Testis (tissue), 3 donors: Measurements from ENCODE around the gene INPP5A. TPM values are rescaled to one million over a fixed set of nuclear protein-coding genes. Genes with fewer than 3 reads are reported as not detected.

Experiments used
- DNase-seq: peaks from one replicate; pipeline ENCODE4 v3.0.0-alpha.2; 2019
- H3K27ac ChIP-seq, 2 donors: fragments of 200-600 bp; sonication (generic); one replicate each; pipeline ENCODE4 v1.5.1; 2019
- H3K27me3 ChIP-seq: fragments of 200-600 bp; sonication (generic); one replicate; pipeline ENCODE4 v1.5.1; 2019
- H3K36me3 ChIP-seq: fragments of 200-600 bp; sonication (generic); one replicate; pipeline ENCODE4 v1.5.1; 2017; ENCODE audit warnings: low read depth; ENCODE audit errors: missing control alignments
- H3K4me1 ChIP-seq: fragments of 200-600 bp; sonication (generic); one replicate; pipeline ENCODE4 v1.5.1; 2019
- H3K4me3 ChIP-seq, 2 donors: fragments of 200-600 bp; sonication (generic); one replicate each; pipeline ENCODE4 v1.5.1; 2017 to 2019
- H3K9me3 ChIP-seq: fragments of 200-600 bp; sonication (generic); one replicate; pipeline ENCODE4 v1.5.1; 2017
- POLR2A ChIP-seq: fragments of 450-650 bp; IDR thresholded peaks from one replicate; pipeline ENCODE4 v1.6.1; 2017; ENCODE audit warnings: antibody characterized with exemption, mild to moderate bottlenecking, moderate library complexity
- WGBS, 2 donors: methylation state at CpG; one replicate each; pipeline ENCODE4 v1.1.5; 2018; 5-methylcytosine and 5-hydroxymethylcytosine counted together
- intact Hi-C: fragments of 100-400 bp; cut with DNase I; formaldehyde crosslinking; loops from one replicate; pipeline ENCODE4 v1.15.1; 2023; ENCODE audit warnings: low total_unique reads
- polyA plus RNA-seq: library from polyadenylated mRNA; stranded (reverse); fragments of 350-450 nt; fragmentation: Illumina TruSeq; extraction: RNeasy Lipid Tissue Mini Kit (QIAGEN cat#74804); gene quantifications from one replicate; pipeline ENCODE4 v1.2.3, GENCODE V29; 2014; ENCODE audit warnings: low read depth, low replicate concordance; ENCODE audit not compliant: insufficient read depth
- total RNA-seq, 2 donors: library from RNA; depleted of rRNA; stranded (reverse); fragments of >200 nt; gene quantifications; one replicate each; pipeline ENCODE4 v1.2.3, GENCODE V29; 2016
- TF ChIP-seq, protein P1 (sequence below), 3 experiments: fragments of 450-650 bp in 2 of 3; fragments of 200-600 bp in 1 of 3; sonication (generic) in 1 of 3; IDR thresholded peaks; one replicate each; pipeline ENCODE4 v1.5.1; 2016 to 2019; ENCODE audit warnings: antibody characterized with exemption in 3 of 3, mild to moderate bottlenecking in 2 of 3, moderate library complexity in 1 of 3

INPP5A gene
- total and polyA plus RNA-seq, 3 donors from 2014 or later = 54.1 to 103 (median 73.0) TPM

GRCh38 chr10:132803416-132804210 is 266.0 kb downstream of the INPP5A start:
- Histone ChIP-seq H3K4me1 (no peaks in the 10 kb centered on the region), H3K27ac (no peak overlapping the region), H3K9me3 (no peaks in the 10 kb centered on the region), H3K27me3 (no peaks in the 10 kb centered on the region), H3K36me3 (no peaks in the 10 kb centered on the region), H3K4me3 (no peak overlapping the region)
- DNase-seq = no peak
- WGBS, 2 donors = 90 to 93% methylated on average over 19 to 34 of the region's 34 CpGs
- intact Hi-C loops = no loop called here
- no peak for TF ChIP-seq POLR2A
- TF ChIP-seq, protein P1, sequence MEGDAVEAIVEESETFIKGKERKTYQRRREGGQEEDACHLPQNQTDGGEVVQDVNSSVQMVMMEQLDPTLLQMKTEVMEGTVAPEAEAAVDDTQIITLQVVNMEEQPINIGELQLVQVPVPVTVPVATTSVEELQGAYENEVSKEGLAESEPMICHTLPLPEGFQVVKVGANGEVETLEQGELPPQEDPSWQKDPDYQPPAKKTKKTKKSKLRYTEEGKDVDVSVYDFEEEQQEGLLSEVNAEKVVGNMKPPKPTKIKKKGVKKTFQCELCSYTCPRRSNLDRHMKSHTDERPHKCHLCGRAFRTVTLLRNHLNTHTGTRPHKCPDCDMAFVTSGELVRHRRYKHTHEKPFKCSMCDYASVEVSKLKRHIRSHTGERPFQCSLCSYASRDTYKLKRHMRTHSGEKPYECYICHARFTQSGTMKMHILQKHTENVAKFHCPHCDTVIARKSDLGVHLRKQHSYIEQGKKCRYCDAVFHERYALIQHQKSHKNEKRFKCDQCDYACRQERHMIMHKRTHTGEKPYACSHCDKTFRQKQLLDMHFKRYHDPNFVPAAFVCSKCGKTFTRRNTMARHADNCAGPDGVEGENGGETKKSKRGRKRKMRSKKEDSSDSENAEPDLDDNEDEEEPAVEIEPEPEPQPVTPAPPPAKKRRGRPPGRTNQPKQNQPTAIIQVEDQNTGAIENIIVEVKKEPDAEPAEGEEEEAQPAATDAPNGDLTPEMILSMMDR (IDR thresholded peaks at IDR 0.05) = no peak

GRCh38 chr10:132804287-132804686 is 266.7 kb downstream of the INPP5A start:
- Histone ChIP-seq H3K4me1 (no peaks in the 10 kb centered on the region), H3K27me3 (no peaks in the 10 kb centered on the region), H3K4me3 (no peak overlapping the region), H3K36me3 (no peaks in the 10 kb centered on the region), H3K27ac (no peak overlapping the region), H3K9me3 (no peaks in the 10 kb centered on the region)
- no peak for DNase-seq
- TF ChIP-seq, protein P1 (IDR thresholded peaks at IDR 0.05) = no peak
- TF ChIP-seq POLR2A = no peak
- 92 to 93% methylated on average over 11 of the region's 11 CpGs for WGBS, 2 donors
- intact Hi-C loops = no loop called here

DNA sequence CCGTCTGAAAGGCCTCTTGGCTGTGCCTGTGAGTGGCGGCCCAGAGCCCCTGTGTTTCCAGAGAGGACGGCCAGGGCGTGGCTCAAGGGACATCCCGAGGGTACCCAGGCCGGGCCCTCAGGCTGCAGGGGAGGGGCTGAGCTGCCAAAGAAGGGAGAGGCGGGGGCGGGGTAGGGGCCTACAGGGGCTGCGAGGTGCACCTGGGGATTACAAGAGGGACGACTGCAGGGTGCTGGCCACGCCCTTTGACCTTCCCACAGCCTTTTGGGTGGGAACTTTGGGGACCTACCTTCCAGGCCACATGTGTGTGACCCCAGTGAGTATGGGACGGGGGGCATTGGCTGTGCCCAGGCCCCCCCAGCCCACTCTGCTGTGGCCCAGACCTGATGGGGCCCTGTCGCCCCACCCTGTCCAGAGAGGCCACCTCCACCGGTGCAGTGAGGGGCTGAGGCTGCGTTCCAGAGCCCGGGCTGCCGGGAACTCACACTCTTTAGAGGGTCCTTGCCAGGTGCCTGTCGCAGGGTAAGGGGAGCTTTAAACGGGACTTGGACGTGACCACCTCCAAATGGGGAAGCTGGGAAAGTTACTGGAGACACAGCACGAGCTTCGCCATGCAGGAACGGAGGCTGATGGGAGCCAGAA is 267.3 kb downstream of the INPP5A start:
- TF ChIP-seq, protein P1 (IDR thresholded peaks at IDR 0.05) = no peak
- TF ChIP-seq POLR2A = no peak
- intact Hi-C loops = no loop called here
- no peak for DNase-seq
- H3K4me3 ChIP-seq = no peak overlapping the region
- H3K27me3 ChIP-seq = no peaks in the 10 kb centered on the region
- no peaks in the 10 kb centered on the region for H3K36me3 ChIP-seq
- WGBS, 2 donors = 83 to 88% methylated on average over 13 to 23 of the region's 23 CpGs
- H3K9me3 ChIP-seq = no peaks in the 10 kb centered on the region
- no peaks in the 10 kb centered on the region for H3K4me1 ChIP-seq
- no peak overlapping the region for H3K27ac ChIP-seq

DNA sequence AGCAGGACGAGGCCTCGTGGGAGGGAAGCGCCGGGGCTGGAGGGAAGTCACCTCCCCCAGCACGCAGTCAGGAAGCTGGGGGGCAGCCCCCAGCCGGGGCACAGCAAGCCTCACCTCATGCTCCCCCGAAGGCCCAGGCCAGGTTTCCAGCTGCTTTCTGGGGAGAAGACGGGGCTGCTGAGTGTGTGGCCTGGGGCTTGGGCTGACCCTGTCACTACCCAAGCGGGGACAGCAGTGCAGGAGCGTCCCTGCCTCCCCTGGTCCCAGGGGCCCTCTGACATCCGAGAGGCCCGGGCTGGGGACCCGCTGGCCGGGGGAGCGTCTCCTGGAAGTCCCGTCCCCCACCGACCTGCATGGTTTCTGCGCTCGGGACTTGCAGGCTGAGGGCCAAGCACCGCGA is 268.0 kb downstream of the INPP5A start:
- Histone ChIP-seq H3K36me3 (no peaks in the 10 kb centered on the region), H3K4me3 (no peak overlapping the region), H3K9me3 (no peaks in the 10 kb centered on the region), H3K27me3 (no peaks in the 10 kb centered on the region), H3K27ac (no peak overlapping the region), H3K4me1 (no peaks in the 10 kb centered on the region)
- 63 to 72% methylated on average over 16 to 20 of the region's 21 CpGs for WGBS, 2 donors
- no peak for DNase-seq
- intact Hi-C loops = no loop called here
- no peak for TF ChIP-seq POLR2A
- TF ChIP-seq, protein P1 (IDR thresholded peaks at IDR 0.05) = no peak
